Measurements from ENCODE around the gene IL1A.
A peak's percentile ranks its signal among the peaks of the same experiment; 100 is the strongest.

The IL1A gene

DNA sequence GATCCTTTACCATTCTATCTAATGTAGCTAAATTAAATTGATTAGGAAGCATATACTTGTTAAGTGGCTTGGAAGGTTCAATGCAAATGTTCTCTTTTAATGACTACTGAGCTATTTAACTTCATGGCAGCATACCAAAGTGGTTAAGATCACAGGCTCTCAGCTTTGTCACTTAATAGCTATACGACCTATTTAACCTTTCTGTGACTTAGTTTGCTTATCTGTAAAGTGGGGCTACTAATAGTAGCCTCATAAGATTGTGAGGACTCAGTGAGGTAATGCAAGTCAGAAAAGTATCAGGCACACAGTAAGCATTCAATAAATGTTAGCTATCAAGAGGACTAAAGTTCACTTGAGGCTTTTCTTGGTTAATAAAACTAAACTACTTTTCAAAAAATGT, 24.1 kb downstream of the IL1A start:
- peak overlapping the region; percentile 13; the same call in 1 of the 2 replicates for H3K4me2 ChIP-seq (ENCODE audit: insufficient read depth, low read length)
- no peaks in the 10 kb centered on the region for H3K9me3 ChIP-seq (ENCODE audit: insufficient read depth, low read length, severe bottlenecking)
- H3K4me3 ChIP-seq (ENCODE audit: low read depth in 1 of 2, low read length in 2 of 2): no peak overlapping the region
- H3K27ac ChIP-seq (ENCODE audit: low read length): no peak overlapping the region
- H2AFZ ChIP-seq (ENCODE audit: low read depth, low read length): no peak overlapping the region
- no peak for TF ChIP-seq EZH2 (IDR thresholded peaks at IDR 0.05; ENCODE audit: borderline replicate concordance, low read depth, low read length, severe bottlenecking)
- TF ChIP-seq, protein P1, sequence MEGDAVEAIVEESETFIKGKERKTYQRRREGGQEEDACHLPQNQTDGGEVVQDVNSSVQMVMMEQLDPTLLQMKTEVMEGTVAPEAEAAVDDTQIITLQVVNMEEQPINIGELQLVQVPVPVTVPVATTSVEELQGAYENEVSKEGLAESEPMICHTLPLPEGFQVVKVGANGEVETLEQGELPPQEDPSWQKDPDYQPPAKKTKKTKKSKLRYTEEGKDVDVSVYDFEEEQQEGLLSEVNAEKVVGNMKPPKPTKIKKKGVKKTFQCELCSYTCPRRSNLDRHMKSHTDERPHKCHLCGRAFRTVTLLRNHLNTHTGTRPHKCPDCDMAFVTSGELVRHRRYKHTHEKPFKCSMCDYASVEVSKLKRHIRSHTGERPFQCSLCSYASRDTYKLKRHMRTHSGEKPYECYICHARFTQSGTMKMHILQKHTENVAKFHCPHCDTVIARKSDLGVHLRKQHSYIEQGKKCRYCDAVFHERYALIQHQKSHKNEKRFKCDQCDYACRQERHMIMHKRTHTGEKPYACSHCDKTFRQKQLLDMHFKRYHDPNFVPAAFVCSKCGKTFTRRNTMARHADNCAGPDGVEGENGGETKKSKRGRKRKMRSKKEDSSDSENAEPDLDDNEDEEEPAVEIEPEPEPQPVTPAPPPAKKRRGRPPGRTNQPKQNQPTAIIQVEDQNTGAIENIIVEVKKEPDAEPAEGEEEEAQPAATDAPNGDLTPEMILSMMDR (IDR thresholded peaks at IDR 0.05; ENCODE audit: borderline replicate concordance, extremely low read depth, low read length, poor library complexity, severe bottlenecking): no peak
- peaks cover 76% of the 10 kb centered on the region for H3K79me2 ChIP-seq (ENCODE audit: insufficient read depth, low read length)
- DNase-seq (no peak), ATAC-seq (ENCODE audit: insufficient read depth, low read depth) (no peak)
- no peak overlapping the region for H3K9ac ChIP-seq (ENCODE audit: low read depth, low read length)
- peaks cover 77% of the 10 kb centered on the region for H3K36me3 ChIP-seq (ENCODE audit: insufficient read depth, low read length)
- no peaks in the 10 kb centered on the region for H3K27me3 ChIP-seq (ENCODE audit: insufficient read depth, low read length, poor library complexity)
- peaks cover 36% of the 10 kb centered on the region for H3K4me1 ChIP-seq (ENCODE audit: insufficient read depth, low read length)
- H4K20me1 ChIP-seq (ENCODE audit: insufficient read depth, low read length): peaks cover 4% of the 10 kb centered on the region; the same call in 1 of the 2 replicates

DNA sequence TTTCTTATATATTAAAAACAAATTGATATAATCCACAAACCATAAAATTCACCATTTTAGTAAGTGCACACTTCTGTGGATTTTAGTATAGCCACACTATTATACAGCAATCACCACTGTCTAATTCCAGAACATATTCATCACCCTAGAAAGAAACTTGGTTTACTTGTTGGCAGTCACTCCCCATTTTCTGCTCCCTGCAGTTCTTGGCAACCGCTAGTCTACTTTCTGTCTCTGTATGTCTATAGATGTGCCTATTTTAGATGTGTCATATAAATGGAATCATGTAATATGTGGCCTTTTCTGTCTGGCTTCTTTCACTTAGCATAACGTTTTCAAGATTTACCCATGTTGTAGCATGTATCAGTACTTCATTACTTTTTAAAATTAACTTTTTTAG, 25.6 kb downstream of the IL1A start:
- H3K9ac ChIP-seq (ENCODE audit: low read depth, low read length): no peak overlapping the region
- no peak overlapping the region for H3K4me2 ChIP-seq (ENCODE audit: insufficient read depth, low read length)
- peaks cover 91% of the 10 kb centered on the region for H3K36me3 ChIP-seq (ENCODE audit: insufficient read depth, low read length)
- TF ChIP-seq EZH2 (IDR thresholded peaks at IDR 0.05; ENCODE audit: borderline replicate concordance, low read depth, low read length, severe bottlenecking): no peak
- TF ChIP-seq, protein P1 (IDR thresholded peaks at IDR 0.05; ENCODE audit: borderline replicate concordance, extremely low read depth, low read length, poor library complexity, severe bottlenecking): no peak
- peaks cover 4% of the 10 kb centered on the region; the same call in 1 of the 2 replicates for H4K20me1 ChIP-seq (ENCODE audit: insufficient read depth, low read length)
- H3K27ac ChIP-seq (ENCODE audit: low read length): no peak overlapping the region
- no peaks in the 10 kb centered on the region for H3K27me3 ChIP-seq (ENCODE audit: insufficient read depth, low read length, poor library complexity)
- H3K4me3 ChIP-seq (ENCODE audit: low read depth in 1 of 2, low read length in 2 of 2): no peak overlapping the region
- peaks cover 82% of the 10 kb centered on the region for H3K79me2 ChIP-seq (ENCODE audit: insufficient read depth, low read length)
- H2AFZ ChIP-seq (ENCODE audit: low read depth, low read length): no peak overlapping the region
- no peaks in the 10 kb centered on the region for H3K9me3 ChIP-seq (ENCODE audit: insufficient read depth, low read length, severe bottlenecking)
- H3K4me1 ChIP-seq (ENCODE audit: insufficient read depth, low read length): peaks cover 32% of the 10 kb centered on the region
- ATAC-seq (ENCODE audit: insufficient read depth, low read depth) (no peak), DNase-seq (no peak)

DNA sequence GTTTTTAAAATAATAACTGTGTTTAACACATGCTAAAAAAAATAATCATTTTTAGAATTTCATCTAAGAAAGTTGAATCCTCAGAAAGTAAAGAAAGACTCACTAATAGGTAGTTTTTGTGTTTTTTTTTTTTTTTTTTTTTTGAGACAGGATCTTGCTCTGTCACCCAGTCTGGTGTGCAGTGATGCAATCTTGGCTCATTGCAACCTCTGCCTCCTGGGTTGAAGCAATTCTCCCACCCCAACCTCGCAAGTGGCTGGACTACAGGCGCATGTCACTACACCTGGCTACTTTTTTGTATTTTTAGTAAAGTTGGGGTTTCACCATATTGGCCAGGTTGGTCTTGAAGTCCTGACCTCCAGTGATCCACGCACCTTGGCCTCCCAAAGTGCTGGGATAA, 27.0 kb downstream of the IL1A start:
- no peaks in the 10 kb centered on the region; the same call in 1 of the 2 replicates for H4K20me1 ChIP-seq (ENCODE audit: insufficient read depth, low read length)
- peaks cover 74% of the 10 kb centered on the region for H3K79me2 ChIP-seq (ENCODE audit: insufficient read depth, low read length)
- no peak overlapping the region for H2AFZ ChIP-seq (ENCODE audit: low read depth, low read length)
- peaks cover 95% of the 10 kb centered on the region for H3K36me3 ChIP-seq (ENCODE audit: insufficient read depth, low read length)
- H3K9me3 ChIP-seq (ENCODE audit: insufficient read depth, low read length, severe bottlenecking): no peaks in the 10 kb centered on the region
- H3K27me3 ChIP-seq (ENCODE audit: insufficient read depth, low read length, poor library complexity): no peaks in the 10 kb centered on the region
- DNase-seq: no peak
- no peak overlapping the region for H3K9ac ChIP-seq (ENCODE audit: low read depth, low read length)
- peaks cover 17% of the 10 kb centered on the region for H3K4me1 ChIP-seq (ENCODE audit: insufficient read depth, low read length)
- TF ChIP-seq, protein P1 (IDR thresholded peaks at IDR 0.05; ENCODE audit: borderline replicate concordance, extremely low read depth, low read length, poor library complexity, severe bottlenecking): no peak
- no peak for TF ChIP-seq EZH2 (IDR thresholded peaks at IDR 0.05; ENCODE audit: borderline replicate concordance, low read depth, low read length, severe bottlenecking)
- no peak for ATAC-seq (ENCODE audit: insufficient read depth, low read depth)
- H3K4me3 ChIP-seq (ENCODE audit: low read depth in 1 of 2, low read length in 2 of 2): no peak overlapping the region
- H3K27ac ChIP-seq (ENCODE audit: low read length): no peak overlapping the region
- H3K4me2 ChIP-seq (ENCODE audit: insufficient read depth, low read length): no peak overlapping the region

DNA sequence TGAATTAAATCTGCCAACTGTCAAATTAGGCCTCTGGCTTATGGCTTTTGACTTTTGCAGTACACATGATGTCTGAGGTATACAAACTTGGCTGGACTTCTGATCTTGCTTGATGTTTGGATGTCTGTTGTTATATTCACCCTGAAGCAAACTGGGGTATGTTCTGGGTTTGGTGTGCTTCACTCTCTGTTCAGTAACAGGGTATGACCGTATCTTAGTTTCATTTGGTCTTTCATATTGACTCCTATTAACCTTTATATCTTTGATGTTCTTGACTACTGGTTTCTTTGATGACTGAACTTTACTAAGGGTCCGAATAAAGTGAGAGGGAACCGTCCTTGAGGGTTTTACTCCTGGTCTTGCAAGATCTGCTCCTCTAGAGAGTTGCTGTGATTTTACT, 28.1 kb downstream of the IL1A start:
- Histone ChIP-seq H2AFZ (ENCODE audit: low read depth, low read length) (no peak overlapping the region), H3K4me1 (ENCODE audit: insufficient read depth, low read length) (peaks cover 8% of the 10 kb centered on the region; the same call in 1 of the 2 replicates), H3K27ac (ENCODE audit: low read length) (no peak overlapping the region), H3K9ac (ENCODE audit: low read depth, low read length) (no peak overlapping the region), H3K4me2 (ENCODE audit: insufficient read depth, low read length) (no peak overlapping the region), H4K20me1 (ENCODE audit: insufficient read depth, low read length) (no peaks in the 10 kb centered on the region; the same call in 1 of the 2 replicates), H3K79me2 (ENCODE audit: insufficient read depth, low read length) (peaks cover 69% of the 10 kb centered on the region), H3K9me3 (ENCODE audit: insufficient read depth, low read length, severe bottlenecking) (no peaks in the 10 kb centered on the region), H3K4me3 (ENCODE audit: low read depth in 1 of 2, low read length in 2 of 2) (no peak overlapping the region), H3K27me3 (ENCODE audit: insufficient read depth, low read length, poor library complexity) (no peaks in the 10 kb centered on the region), H3K36me3 (ENCODE audit: insufficient read depth, low read length) (peaks cover 96% of the 10 kb centered on the region)
- ATAC-seq (ENCODE audit: insufficient read depth, low read depth) (no peak), DNase-seq (no peak)
- no peak for TF ChIP-seq EZH2 (IDR thresholded peaks at IDR 0.05; ENCODE audit: borderline replicate concordance, low read depth, low read length, severe bottlenecking)
- TF ChIP-seq, protein P1 (IDR thresholded peaks at IDR 0.05; ENCODE audit: borderline replicate concordance, extremely low read depth, low read length, poor library complexity, severe bottlenecking): no peak

Measured in DND-41 (cell line).